NCI-H1436 treated with DMSO at 0.1 percent for 48 hours (cell line): ENCODE measurements around the gene CYSRT1.

Experiments used
- DNase-seq: peaks from one replicate; lab custom pipeline; 2025; lab: John Stamatoyannopoulos, UW

Gene CYSRT1

GRCh38 chr9:137227054-137227852 is 2.3 kb downstream of the CYSRT1 start, which contains the start of gene RNF224:
RNF224 (plus strand) TSS chr9:137227502; CDS start chr9:137228336, 834 bp downstream.
- DNase-seq: peak; percentile 17

DNA sequence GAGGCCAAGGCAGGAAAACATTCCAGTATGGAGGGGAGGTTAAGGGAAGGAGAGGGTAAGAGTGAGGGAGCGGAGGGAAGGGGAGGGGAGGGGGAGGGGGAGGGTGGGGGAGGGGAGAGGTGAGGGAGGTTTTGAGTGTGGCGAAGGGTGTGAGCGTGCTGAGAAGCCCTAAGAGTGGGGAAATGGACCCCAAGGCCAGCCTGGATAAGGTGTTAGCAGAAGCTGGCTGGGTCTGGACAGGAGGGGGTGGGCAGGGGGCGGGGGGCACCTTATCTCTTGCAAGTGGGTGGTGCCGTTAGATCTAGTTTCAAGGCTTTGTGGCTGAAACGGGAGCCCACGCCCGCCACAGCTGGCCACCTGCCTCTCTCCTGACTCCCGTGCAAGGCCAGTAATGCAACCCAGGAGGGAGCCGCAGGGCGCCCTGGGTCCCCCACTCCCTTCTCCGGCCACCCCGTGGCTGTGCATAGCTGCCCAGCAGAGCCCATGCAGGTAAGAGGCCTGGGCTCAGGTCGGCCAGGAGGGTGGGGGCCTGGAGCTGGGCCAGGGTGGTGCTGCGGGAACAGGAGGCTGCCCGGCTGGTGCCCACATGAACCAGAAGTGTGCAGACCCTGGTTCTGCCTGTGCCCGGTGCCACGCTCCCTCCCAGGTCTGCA is 3.0 kb downstream of the CYSRT1 start:
- DNase-seq: no peak

- no peak for DNase-seq
Measured at GRCh38 chr9:137228506-137228967, 3.6 kb downstream of the CYSRT1 start.

DNA sequence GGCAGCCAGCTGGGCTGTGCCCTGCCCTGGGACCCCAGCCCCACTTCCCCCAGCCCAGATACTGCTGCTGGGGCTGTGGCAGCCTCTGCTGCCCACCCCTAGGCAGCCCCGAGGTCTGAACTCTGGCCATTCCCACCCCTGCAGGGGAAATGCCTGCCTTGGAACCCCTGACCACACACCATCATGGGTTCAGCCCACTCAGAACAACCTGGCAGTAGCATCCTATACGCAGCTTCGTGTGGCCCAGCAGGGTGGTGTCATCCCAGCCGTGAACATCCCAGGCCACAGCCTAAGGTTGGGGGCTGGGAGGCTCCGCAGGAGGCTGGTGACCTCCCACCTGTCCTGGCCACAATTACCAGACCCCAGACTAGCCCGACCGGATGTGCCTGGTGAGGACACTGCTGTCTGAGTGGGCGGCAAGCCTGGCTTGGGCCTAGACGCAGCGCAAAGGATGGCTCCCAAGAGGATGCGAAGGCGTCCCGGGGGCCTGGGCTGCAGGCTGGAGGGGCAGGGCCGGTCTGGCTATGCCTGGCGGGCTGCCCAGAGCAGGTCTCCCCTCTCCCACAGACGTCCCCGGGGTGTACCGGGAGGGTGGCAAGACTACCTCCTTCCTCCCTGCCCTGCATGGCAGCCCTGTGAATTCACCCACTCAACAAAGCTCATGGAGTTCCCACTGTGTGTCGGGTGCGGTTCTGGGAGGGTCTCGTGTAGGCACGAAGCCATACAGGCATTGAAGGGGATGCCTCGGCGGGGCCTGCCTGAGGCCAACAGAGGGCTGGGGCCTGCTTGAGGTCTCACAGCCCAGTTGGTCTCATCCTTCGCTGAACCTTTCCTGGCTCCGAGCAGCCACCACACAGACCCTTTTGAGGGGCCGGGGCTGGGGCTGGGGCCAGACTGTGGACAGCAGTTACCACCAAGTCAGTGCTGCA is 4.3 kb downstream of the CYSRT1 start:
- DNase-seq: no peak

DNA sequence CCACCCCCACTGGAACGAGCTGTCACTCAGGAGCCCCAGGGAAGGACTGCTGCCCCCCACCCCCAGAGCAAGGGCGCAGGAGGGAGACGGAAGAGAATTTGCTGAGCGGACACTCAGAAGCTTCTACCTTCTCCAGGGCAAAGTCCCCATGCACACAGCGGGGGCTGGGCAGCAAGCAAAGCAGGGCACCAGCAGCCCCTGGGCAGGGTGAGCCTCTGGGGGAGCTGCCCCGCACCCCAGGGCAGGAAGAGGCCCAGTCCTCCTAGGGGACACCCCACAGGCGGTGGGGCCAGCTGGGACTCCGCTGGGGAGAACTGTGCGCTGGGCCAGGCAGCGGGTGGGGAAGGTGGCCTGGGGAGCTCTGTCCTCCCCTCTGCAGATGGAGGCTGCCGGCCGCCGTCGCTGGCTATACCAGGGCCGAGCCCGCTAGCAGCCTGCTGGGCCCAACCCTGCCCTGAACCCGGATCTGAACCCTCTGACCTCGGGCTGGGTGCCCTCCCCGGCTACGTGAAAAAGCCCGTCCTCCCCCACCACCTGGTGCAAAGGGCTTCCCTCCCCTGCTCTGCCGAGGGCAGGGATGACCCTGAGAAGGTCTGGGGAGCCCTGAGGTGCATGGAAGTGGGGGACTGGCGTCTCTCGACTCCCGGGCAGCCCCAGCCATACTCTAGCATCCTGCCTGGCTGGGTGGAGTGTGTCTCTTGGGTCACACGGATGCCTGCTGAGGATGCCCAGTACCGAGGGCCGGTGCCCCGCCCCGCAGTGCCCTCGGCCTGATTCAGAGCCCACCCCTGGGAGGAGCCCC is 5.1 kb downstream of the CYSRT1 start:
- DNase-seq: no peak

DNA sequence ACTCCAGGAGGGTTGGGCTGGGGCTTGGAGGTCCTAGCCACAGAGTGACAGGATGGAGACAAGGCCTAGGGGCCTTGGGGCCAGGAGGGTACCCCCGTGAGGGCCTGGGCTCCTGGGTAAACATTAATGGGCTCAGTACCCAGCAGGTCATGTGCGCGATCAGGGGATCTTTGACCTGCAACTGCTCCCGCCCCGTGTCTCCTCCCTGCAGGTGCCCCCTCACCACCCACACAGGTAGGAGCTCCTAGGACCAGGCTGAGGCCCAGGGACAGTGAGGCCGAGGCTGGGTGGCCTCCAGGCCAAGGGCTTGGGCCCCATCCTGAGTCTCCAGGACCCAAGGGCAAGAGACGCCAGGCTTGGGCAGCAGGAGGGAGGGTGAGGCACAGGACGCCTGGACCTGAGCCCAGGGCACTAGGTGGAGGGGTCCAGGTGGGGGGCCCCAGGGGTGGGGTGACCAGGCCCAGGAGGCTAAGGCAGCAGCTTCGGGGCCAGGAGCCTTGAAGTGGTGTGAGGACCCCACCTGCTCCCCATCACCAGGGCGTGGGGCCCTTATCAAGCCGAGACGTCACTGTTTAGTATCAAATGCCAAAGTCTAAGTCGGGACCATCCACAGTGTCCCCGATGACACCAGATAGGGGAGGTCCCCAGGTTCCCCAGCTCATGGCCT is 5.9 kb downstream of the CYSRT1 start, which contains the start of gene SLC34A3:
Gene SLC34A3 (plus strand): TSS at position 197 of the 667 bp plus-strand sequence. CDS start 802 bp downstream, outside the sequence.
- no peak for DNase-seq

DNA sequence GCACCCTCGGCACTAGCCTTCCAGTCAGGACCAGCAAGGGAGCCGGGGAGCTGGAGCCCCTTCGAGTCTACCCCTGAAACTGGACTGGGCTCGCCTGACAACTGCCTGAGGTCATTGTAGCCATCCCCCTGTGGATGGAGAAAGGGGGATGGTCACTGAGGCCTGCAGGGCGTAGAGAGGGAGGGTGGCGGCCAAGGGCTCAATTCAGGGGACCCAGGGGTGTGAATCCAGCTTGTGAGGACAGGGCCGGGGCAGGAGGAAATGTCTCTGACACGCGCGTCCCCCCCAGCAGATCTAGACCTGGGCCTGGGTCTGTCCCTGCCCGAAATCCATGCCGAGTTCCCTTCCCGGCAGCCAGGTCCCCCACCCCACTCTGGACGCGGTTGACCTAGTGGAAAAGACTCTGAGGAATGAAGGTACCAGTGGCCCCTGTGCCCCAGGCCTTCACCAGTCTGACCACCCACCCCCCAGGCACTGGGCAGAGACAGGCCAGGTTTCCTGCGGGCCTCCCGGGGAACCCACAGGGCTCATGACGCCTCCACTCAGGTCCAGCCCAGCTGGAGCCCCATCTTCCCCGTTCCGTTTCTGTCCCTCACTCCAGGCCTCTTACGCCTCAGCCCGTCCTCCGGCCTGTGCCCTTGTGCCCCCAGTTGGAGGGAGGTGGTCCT is 6.5 kb downstream of the CYSRT1 start:
- no peak for DNase-seq

DNA sequence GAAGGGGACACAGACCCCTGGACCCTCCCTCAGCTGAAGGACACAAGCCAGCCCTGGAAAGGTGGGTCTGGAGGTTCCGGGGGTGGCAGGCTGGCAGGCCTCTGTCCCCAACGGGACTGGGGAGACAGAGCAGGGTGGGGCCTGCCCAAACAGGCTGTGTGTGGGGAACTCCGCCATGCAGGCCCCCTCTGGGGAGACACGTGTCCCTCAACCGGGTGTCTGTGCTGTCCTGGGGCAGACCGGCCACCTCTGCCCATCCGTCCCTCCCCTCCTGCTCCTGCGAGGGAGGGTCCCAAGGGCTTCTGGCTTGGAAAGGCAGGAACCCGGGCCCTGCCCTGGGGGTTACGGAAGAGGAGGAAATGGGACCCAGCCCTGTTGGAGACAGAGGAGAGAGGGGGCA is 7.1 kb downstream of the CYSRT1 start:
- no peak for DNase-seq

DNA sequence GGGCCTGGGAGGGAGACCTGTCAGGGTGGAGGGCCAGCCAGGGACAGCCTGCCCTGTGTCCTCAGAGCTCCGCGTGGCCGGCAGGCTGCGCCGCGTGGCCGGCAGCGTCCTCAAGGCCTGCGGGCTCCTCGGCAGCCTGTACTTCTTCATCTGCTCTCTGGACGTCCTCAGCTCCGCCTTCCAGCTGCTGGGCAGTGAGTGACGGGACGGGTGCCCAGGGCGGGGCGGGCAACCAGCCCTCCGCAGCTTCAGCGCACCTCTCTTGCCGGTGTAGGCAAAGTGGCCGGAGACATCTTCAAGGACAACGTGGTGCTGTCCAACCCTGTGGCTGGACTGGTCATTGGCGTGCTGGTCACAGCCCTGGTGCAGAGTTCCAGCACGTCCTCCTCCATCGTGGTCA is 7.5 kb downstream of the CYSRT1 start:
- DNase-seq: no peak

GRCh38 chr9:137233143-137233980 is 8.4 kb downstream of the CYSRT1 start:
- DNase-seq: no peak

DNA sequence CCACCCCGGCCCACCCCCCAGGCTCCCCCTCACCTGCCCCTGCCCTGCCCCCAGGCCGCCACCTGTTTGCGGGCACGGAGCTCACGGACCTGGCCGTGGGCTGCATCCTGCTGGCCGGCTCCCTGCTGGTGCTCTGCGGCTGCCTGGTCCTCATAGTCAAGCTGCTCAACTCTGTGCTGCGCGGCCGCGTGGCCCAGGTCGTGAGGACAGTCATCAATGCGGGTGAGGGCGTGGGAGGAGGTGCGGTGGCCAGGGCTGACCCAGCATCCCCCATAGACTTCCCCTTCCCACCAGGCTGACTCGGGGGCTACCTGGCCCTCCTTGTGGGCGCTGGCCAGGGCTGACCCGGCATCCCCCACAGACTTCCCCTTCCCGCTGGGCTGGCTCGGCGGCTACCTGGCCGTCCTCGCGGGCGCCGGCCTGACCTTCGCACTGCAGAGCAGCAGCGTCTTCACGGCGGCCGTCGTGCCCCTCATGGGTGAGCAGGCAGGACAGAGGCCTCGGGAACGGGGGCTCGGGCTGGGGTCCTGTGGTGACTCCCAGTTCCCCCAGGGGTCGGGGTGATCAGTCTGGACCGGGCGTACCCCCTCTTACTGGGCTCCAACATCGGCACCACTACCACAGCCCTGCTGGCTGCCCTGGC is 9.2 kb downstream of the CYSRT1 start:
- DNase-seq: no peak

- DNase-seq: no peak
Measured at GRCh38 chr9:137234758-137235423, 9.9 kb downstream of the CYSRT1 start.

GRCh38 chr9:137235424-137236237 is 10.7 kb downstream of the CYSRT1 start:
- no peak for DNase-seq

GRCh38 chr9:137236238-137236935 is 11.4 kb downstream of the CYSRT1 start:
- DNase-seq: peak; percentile 52

DNA sequence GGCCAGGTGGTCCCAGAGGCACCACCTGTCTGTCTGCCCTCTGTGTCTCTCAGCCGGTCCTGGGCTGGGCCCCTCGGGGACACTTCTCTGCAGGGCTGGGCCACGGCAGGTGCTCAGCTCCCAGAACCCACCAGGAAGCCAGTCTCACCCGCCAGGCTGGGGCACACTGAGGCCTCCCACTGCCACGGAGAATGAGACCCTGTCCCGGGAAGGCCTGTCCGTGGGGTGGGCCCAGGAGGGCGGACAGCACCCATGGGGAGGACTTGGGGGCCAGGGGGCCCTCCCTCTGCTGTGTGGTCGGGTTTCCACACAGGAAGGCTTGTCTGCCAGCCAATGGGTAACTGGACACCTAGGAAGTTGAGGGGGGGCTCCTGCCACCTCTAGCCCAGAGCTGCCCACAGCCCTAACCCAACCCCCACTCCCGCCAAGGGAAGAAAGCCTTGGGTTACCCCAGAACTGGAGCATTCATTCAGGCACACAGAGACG is 12.0 kb downstream of the CYSRT1 start:
- no peak for DNase-seq
